Medulla oblongata (tissue), 1 donor: ENCODE measurements around the gene CYSRT1.

Experiments used
- DNase-seq: peaks from one replicate; pipeline ENCODE4 v3.0.0-alpha.2; 2015; ENCODE audit errors: extremely low spot score

CYSRT1 gene

DNA sequence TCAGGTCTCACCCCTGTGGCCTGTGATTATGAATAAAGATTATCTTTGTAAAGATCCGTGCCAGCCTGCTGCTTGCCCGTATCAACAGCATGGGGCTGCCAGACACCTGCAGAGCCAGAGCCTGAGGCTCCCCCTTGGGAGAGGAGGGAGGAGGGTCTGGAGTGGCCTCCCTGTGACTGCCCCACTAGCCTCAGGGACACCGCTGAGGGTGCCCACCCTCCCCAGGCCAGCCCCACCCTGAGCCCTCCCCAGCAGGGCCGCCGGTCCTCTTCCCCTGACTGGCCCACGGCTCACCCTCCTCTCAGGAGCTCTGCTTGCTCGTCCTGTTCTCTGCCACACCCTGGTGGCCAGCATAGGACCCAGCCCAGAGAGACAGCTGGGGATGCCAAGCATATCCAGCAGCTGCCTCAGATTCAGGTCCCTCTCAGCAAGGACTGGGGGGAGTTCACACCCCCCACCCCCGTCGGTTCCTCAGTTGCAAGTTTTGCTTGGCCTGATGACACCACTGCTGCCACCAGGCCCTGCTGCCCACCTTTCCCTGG is 34.6 kb upstream of the CYSRT1 start:
- DNase-seq: no peak

DNA sequence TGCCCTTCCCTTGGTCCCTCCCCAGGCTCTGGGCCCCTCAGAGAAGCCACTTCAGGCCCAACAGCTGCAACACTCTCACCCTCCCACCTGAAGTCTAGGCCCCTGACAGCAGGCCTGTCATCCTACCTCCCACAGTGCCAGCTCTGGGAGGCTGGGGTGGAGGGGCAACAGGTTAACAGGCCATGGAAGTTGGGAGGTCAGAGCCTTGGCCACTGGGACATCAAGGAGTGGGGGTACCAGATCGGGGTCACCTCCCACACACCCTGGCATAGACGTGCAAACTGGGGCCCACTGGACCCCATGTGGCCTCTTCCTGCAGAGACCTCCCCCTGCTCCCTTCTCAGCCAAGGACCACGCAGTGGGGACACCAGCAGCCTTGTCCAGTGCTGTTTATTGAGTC is 33.7 kb upstream of the CYSRT1 start:
- DNase-seq: no peak

DNA sequence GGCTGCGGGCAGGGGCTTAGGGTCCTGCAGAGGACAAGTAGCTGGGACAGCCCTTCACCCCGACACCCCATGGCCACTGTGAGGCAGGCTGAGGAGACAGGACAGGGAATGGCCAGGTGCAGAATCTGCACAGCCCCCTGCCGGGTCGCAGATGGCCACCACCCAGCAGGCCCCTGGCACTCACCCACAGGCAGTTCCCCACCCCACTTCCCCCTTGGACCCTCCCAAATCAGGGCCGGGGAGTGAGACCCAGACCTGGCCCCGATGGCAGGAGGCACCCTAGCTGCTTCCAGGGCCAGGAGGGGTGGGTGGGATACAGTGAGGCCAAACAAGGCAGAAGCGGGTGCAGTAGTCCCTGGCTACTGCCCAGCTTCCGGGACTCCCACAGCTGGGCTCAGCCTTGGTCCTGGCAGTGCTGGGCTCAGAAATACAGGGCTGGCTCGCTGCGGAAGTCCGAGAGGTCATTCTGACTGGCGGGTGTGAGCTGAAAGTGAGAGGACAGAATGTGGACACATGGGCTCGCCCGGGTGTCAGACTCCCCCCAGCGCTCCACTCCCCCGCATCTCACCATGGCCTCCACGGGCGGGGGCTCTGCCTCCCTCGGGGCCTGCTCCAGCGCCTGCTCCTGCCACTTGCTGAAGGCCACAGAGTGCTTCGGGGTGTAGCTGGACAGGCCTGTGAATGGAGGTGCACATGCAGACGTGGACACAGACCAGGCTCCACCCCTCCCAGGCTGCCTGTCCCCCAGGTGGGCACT is 33.1 kb upstream of the CYSRT1 start:
- peak; percentile 68 for DNase-seq

DNA sequence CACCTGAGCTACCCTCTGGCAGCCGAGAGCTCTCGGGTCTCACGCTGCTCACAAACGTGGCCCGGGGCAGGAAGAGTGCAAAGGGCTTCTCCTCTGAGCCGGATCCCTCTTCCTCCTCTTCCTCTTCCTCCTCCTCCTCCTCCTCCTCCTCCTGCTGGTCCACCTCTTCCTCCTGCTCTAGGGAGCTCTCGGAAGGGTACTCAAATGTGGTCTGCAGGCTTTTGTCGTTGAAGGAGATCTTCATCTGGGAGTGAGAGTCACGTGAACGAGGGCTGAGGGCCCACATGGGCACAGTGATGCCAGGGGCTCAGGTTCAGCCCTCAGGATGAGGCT is 32.6 kb upstream of the CYSRT1 start:
- DNase-seq: no peak

DNA sequence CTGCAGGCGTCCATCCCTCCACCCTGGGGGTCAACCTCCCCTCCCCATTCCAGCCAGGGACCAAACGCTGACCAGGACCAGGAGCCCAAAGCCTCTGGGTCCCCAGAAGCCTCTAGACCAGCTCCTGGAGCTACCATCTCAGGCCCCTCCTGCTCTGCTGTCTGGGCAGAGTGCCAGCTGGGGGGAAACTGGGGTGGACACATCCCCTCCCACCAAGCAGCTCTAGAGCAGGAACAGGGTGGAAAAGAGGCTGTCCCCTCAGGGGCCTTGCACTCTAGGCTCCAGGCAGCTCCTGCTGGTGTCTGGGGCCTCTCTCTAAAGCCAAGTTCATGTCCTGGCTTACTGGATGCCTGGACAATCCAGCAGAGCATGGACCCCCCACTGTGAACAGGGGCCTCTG is 32.1 kb upstream of the CYSRT1 start:
- DNase-seq: no peak

DNA sequence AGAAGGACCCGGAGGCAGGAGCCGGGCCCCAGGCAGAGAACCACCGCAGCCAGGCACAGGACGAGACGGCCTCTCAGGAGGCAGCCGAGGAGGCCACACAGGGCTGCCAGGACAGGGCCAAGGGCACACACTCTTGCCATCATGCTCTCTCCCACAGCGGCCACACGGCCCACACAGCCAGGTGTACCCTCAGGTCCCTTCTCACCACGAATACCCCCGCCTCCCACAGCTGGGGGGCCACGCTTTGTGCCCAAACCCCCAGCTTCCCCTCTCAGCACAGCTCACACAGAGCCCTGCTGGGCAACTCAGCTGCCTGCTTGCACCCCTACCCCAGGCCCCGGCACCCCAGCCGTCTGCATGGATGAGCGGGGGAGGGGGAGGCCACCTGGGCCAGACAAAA is 31.2 kb upstream of the CYSRT1 start:
- no peak for DNase-seq

DNA sequence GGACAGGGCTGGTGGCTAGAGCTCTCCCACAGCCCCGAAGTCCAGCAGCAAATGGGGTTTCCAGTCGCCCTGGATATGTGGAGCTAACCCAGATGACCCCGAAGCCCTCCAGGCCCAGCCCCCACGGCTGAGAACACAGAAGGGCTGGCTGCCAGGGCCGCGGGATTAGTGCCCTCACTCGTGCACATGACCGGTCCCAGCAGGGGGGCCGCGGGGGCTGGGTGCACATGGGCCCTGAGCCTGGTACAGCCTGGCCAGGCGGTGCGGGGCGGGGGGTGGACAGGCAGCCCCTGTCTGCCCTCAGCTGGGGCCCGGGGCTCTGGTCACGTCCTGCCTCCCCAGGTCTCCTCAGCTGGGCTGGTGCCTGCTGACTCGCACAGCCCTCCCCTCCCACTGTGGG is 30.6 kb upstream of the CYSRT1 start:
- peak; percentile 88 for DNase-seq

DNA sequence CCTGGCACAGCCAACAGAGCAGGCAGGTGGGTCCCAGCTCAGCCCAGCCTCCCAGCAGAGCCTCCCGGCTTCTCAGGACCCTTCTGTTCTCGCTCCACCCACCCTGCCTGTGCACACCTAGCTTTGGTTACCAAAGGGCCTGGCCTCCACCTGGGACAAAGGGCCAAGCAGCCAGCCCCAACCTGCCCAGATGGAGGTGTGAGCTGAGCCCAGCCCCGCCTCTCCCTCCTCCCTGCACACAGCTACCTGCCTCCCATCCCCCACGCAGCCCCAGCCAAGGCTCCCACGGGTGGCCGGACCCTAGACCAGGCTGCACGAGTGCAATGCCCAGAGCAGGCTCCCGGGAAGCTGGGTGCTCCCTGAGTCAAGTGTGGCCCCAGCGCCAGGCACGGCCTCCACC is 30.1 kb upstream of the CYSRT1 start:
- DNase-seq: no peak

DNA sequence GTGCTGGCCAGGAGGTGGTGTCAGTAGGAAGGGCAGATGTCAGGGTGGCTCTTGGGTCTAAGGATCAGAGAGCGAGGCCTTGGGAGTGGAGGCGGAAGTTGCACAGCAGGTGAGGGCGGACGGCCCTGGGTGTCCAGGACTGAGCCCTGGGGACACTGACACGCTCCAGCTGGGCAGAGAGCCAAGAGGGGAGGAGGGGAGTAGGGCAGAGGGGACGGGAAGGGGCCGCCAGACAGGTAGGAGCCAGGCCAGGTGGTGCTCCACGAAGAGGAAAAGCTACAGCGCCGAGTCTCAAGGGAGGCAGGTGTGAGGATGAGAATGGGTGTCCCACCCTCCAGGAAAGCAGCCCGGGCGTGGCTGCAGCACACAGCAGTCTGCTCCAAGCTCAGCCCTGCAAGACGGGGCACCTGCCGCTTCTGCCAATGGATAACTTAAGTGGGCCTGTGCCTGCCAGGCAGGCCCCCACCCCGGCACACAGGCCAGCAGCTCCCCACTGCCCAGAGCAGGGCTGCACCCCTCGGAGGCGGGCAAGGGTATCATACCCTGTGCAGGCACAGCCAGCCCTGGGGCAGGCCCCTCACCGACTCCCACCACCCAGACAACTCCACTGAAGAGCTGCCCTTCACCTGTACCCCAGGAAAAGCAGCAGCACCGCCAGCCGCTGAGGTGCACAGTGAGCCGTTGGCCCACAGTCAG is 29.3 kb upstream of the CYSRT1 start:
- no peak for DNase-seq

DNA sequence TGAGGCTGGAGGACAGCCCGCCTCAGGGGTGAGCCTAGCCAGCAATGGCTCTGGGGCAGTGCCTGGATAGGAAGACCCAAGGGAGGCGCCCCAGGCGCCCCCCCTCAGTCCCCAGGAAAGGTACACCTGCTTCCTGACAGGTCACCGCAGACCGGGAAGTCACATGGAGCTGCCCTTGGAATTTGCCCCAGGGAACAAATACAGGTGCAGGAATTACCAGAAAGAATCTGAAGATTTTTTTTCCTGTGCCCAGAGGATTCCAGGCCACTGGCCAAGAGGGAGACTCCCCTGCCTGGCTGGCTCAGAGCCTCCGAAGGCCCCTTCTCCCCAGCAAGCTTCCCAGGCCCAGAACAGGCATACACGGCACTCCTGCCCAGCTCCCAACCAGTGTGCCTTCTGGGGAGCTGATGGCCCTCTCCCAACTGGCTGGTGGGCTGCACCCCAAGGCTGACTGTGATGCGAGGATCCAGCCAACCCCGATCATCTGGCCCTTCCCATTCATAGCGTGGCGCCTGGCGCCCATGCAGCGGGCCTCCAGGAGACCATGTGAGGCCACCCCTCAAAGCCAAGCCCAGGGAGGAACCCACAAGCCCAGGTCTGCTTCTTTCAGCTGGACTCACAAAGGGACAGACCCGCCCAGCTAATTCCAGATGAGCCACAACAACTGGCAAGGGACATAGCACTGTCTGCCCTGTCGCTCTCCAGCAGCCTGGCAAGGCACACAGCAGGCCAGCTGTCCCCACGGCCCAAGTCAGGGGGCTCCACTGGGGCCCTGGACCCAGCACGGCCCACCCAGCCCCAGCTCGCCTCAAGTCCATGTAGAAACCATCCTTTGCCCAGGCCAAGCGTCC is 26.7 kb upstream of the CYSRT1 start:
- peak; percentile 39 for DNase-seq

DNA sequence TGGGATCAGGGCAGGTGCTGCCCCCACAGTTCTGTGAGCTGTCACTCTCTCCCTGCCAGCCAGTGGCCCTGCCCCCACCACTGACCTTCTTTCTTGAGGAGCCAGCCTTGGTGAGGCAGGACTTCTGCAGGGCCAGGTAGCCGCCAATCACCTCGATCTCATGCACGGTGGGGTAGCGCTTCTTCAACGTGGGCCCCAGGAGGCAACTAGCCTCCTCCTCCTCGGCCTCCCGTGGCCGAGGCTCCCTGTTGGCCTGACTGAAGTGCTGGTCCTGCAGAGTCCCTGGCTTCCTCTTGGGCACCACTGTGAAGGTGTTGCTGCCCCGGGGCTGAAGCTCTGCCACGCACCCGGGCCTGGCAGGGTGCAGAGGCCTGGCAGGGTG is 26.1 kb upstream of the CYSRT1 start:
- peak; percentile 39 for DNase-seq

DNA sequence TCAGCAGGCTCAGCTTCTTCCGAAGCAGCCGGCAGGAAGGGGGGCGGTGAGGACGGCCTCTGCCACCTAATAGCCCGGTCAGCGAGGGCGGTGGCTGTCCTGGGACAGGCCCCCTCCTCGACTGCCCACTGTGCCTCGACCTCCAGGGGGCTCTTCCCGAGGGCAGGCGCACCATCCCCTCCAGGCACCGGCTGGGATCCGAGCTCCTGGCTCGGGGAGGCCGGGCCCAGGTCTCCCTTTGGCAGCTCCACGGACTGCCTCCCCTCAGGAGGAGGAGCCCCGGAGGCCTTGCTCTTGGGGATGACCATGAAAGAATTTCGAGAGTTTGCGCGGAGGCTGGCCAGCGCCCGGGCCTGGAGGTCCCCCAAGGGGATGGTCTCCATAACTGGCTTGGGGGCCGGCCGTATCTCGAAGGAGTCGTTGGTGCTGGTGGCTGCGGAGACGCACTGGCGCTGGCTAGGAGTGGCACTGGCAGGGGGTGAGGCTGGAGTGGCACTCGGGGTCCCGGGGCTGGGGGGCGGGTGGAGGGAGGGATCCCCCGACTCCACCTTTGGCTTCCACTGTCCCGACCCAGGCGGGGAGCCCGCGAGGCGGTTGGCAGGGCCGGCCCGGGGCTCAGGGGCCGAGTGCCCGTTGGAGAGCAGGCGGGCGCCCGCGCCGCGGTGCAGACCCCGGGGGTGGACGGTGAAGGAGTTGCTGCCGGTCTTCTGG is 25.4 kb upstream of the CYSRT1 start:
- no peak for DNase-seq

DNA sequence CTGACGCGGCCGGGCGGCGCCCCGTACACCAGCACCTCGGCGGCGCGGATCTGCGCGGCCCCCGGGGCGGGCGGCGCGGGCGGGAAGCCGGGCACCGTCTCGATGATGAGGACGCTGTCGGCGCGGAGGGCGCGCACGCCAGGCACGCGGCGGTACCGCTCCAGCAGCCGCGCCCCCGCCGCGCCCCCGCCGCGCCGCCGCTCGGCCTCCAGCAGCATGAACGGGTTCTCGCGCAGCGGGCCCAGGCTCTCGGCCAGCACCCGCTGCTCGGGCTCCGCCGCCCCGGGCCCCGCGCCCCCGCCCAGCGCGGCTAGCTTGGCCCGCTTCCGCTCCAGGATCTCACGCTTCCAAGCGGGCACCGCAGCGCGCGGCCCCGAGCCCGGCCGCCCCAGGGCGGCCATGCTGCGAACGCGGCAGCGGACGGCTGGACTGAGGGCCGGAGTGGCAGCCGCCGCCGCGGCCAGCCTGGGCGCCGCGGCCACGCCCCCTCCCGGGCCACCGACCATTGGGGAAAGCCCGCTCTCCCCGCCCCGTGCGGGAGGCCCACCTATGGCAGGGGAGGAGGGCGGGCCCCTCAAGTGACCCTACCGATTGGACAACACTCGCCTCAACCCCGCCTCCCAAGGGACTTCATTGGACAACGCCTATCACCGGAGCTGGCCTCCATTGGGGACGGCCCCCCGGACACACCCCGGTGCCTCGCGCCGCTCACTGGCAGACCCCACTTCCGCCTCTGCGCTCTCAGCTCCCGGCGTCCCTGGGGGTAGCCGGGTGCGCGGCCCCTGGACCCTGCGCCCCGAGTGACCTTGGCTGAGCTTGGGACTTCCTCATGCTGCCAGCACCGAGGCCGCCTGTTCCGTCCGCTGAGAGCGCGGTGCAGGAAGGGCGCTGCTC is 24.4 kb upstream of the CYSRT1 start, which contains the start of gene TPRN:
Gene TPRN (minus strand): TSS at position 431 of the 894 bp plus-strand sequence. CDS start 30 bp downstream, at position 401.
- DNase-seq: peak; percentile 99

DNA sequence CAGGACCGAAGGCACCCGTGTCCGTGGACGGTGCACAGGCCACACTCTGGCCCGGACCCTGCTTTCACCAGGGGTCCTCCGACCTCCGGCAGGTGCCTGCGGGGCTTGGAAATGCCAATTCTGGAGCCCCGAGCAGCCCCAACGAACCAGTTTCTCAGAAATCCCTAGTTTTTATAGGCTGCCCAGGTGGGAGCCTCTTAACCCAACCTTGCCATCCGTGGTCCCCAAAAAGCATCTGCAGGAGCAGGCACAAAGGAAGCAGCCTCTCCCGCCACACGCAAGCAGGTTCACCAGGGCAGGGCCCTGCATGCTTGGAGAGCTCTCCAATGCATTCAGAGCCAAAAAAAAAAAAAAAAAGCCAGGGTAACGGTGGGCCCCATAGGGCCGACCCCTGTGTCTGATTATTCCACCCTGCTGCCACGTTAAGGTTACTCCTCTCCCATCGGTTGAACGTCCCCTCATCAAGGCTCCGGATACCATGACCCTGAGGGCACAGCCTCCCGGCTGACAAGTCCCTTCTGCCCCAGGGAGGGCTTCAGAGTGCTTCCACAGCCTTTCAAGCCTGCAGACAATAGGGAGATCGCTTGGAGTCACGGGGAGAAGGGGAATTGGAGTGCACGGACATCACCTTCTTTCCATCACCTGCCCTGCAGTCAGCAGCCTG is 23.6 kb upstream of the CYSRT1 start:
- no peak for DNase-seq

DNA sequence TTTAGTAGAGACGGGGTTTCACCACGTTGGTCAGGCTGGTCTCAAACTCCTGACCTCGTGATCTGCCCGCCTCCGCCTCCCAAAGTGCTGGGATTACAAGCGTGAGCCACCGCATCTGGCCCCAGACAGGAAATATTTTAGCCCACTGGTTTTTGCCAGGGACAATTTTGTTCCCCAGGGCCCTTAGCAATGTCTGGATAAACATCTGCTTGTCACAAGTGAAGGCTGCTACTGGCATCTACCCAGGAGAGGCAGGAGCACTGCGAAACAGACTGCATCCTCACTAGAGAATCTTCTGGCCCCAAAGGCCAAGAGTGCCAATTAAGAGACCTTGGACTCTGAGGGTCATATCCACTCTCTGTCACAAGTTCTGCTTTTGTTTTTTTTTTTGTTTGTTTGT is 22.0 kb upstream of the CYSRT1 start:
- DNase-seq: no peak

DNA sequence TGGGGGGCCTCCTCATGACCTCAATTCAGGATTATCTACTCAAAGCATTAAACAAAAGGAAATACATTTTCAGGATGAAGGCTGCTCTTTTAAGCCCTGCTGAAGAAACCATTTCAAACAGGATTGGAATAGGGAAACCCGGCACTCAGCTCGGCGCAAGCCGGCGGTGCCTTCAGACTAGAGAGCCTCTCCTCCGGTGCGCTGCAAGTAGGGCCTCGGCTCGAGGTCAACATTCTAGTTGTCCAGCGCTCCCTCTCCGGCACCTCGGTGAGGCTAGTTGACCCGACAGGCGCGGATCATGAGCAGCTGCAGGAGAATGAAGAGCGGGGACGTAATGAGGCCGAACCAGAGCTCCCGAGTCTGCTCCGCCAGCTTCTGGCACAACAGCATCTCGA is 20.2 kb upstream of the CYSRT1 start:
- DNase-seq: no peak

DNA sequence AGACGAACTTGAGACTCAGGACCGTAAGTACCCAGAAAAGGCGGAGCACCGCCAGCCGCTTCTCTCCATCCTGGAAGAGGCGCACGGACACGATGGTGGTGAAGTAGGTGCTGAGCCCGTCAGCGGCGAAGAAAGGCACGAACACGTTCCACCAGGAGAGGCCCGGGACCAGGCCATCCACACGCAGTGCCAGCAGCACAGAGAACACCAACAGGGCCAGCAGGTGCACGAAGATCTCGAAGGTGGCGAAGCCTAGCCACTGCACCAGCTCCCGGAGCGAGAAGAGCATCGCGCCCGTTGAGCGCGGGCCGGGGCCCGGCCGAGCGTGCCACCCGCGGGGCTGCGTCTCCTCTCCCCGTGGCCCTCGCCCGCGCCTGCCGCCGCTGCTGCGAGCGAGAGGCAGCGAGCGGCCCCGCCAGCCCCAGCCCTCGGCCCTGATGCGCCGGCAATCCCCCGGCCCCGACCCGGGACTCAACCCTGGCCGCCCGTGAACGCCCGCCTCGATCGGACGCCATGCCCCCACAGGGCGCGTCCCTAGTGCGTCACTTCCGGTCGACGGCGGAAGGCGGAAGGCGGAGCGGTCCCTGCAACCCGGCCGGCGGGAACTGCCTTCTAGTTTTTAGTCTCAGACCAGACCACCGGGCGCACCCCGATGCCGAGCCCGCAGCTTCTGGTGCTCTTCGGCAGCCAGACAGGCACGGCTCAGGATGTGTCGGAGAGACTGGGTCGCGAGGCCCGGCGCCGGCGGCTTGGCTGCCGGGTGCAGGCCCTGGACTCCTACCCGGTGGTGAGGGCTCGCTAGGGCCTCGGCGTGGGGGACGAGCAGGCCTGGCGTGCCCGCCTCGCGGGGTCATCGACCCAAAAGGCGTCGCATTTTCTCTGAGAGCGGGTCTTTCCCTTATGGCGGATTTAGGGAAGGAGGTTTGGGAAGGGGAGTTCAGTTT is 19.6 kb upstream of the CYSRT1 start, which contains the start of the genes NDOR1 and TMEM203:
Gene NDOR1 (plus strand): TSS at position 575 of the 944 bp plus-strand sequence. CDS start 78 bp downstream, at position 653.
Gene TMEM203 (minus strand): TSS at position 523 of the 944 bp plus-strand sequence. CDS start 234 bp downstream, at position 289.
- DNase-seq: peak; percentile 92

DNA sequence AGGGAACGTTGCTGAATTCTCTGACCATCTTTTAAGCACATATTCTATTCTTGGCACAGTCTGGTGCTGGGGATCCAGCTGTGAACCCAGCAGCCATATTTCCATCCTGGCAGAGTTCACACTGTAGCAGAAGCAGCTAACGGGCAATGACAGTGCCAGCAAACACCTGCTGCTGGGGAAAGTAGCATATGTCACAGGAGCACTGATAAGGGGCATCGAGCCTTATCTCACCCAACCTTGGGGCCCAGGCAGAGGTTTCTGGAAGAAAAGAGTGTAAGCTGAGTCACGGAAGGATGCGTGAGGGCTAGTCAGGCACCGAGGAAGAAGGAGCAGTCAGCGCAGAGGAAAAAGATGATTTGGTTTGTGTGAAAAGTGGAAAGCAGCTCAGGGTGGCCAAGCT is 18.4 kb upstream of the CYSRT1 start:
- no peak for DNase-seq

DNA sequence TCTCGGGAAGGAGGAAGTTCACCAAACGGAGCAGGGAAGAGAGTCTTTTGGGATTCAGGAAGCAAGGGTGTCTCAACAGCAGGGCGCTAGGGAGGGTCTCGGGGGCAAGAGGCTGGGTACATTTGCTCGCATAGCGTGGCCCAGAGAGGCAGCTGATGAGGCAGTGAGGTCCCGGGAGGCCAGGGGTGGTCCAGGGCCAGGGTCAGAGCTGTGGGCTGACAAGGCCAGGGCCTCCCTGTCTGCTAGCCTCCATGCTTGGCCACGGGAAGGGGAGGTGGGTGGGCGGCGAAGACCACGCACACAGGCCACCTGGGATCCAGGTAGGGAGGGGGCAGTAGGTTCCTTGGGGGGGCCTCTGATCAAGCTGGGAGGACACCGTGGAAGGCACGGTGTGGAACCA is 13.4 kb upstream of the CYSRT1 start:
- DNase-seq: no peak
